GM12873 (cell line): ENCODE results near the gene RERGL.

Source experiments
- CTCF ChIP-seq: IDR thresholded peaks from 2 replicates; pipeline ENCODE4 v1.5.1; 2012; ENCODE audit warnings: low read depth, mild to moderate bottlenecking, moderate library complexity, low read length, control low read depth; ENCODE audit not compliant: insufficient read depth; ENCODE audit errors: missing control alignments

The RERGL gene

GRCh38 chr12:18071336-18071735 lies 18.7 kb downstream of the RERGL start:
- TF ChIP-seq CTCF = no peak

GRCh38 chr12:18068355-18068754 lies 21.6 kb downstream of the RERGL start:
- no peak for TF ChIP-seq CTCF

- no peak for TF ChIP-seq CTCF
Observed at GRCh38 chr12:18066666-18067065, 23.3 kb downstream of the RERGL start.

- TF ChIP-seq CTCF = no peak
Observed at GRCh38 chr12:18057051-18057450, 32.9 kb downstream of the RERGL start.

- TF ChIP-seq CTCF = no peak
Observed at GRCh38 chr12:18054925-18055619, 34.9 kb downstream of the RERGL start.

- TF ChIP-seq CTCF = no peak
Observed at GRCh38 chr12:18045446-18045992, 44.5 kb downstream of the RERGL start.
